ENCODE data around the gene GPR27. TPM values are rescaled to one million over a fixed set of nuclear protein-coding genes. Genes with fewer than 3 reads are reported as not detected.

Gene GPR27
- total and polyA plus RNA-seq, 2 experiments from 2014 or later, result 7.8 to 11.8 TPM

GRCh38 chr3:71742621-71743020, 11.0 kb upstream of the GPR27 start:
- Histone ChIP-seq H3K4me2 (no peak overlapping the region), H4K20me1 (replicated peaks; ENCODE audit: insufficient read depth) (no peaks in the 10 kb centered on the region), H2AFZ (no peak overlapping the region), H3K79me2 (replicated peaks; ENCODE audit: insufficient read depth) (no peaks in the 10 kb centered on the region), H3K27ac (ENCODE audit: low read depth) (no peak overlapping the region), H3K36me3 (ENCODE audit: insufficient read depth) (no peaks in the 10 kb centered on the region; the same call in 1 of the 2 replicates), H3K4me1 (ENCODE audit: insufficient read depth) (peaks cover 9% of the 10 kb centered on the region; the same call in 1 of the 2 replicates), H3K27me3 (ENCODE audit: insufficient read depth) (no peaks in the 10 kb centered on the region), H3F3A (replicated peaks; ENCODE audit: low read depth) (no peaks in the 10 kb centered on the region), H3K4me3 (no peak overlapping the region), H3K9me2 (ENCODE audit: insufficient read depth) (no peaks in the 10 kb centered on the region)
- TF ChIP-seq EZH2phosphoT487 (IDR thresholded peaks at IDR 0.05; ENCODE audit: unreplicated experiment) (no peak), EZH2 (IDR thresholded peaks at IDR 0.05; ENCODE audit: low read depth, unreplicated experiment) (no peak), STAT1 (IDR thresholded peaks at IDR 0.05; ENCODE audit: unreplicated experiment) (no peak), CREB1 (CRISPR knock-in tag; IDR thresholded peaks at IDR 0.05; ENCODE audit: low read depth) (no peak), JUNB (IDR thresholded peaks at IDR 0.05; ENCODE audit: unreplicated experiment) (no peak), NANOG (IDR thresholded peaks at IDR 0.05; ENCODE audit: borderline replicate concordance) (no peak), ZNF114 (CRISPR knock-in tag; IDR thresholded peaks at IDR 0.05) (no peak), ETS1 (IDR thresholded peaks at IDR 0.05) (no peak), POLR2AphosphoS5 (IDR thresholded peaks at IDR 0.05; ENCODE audit: low read depth) (no peak)
- TF ChIP-seq, protein P1, sequence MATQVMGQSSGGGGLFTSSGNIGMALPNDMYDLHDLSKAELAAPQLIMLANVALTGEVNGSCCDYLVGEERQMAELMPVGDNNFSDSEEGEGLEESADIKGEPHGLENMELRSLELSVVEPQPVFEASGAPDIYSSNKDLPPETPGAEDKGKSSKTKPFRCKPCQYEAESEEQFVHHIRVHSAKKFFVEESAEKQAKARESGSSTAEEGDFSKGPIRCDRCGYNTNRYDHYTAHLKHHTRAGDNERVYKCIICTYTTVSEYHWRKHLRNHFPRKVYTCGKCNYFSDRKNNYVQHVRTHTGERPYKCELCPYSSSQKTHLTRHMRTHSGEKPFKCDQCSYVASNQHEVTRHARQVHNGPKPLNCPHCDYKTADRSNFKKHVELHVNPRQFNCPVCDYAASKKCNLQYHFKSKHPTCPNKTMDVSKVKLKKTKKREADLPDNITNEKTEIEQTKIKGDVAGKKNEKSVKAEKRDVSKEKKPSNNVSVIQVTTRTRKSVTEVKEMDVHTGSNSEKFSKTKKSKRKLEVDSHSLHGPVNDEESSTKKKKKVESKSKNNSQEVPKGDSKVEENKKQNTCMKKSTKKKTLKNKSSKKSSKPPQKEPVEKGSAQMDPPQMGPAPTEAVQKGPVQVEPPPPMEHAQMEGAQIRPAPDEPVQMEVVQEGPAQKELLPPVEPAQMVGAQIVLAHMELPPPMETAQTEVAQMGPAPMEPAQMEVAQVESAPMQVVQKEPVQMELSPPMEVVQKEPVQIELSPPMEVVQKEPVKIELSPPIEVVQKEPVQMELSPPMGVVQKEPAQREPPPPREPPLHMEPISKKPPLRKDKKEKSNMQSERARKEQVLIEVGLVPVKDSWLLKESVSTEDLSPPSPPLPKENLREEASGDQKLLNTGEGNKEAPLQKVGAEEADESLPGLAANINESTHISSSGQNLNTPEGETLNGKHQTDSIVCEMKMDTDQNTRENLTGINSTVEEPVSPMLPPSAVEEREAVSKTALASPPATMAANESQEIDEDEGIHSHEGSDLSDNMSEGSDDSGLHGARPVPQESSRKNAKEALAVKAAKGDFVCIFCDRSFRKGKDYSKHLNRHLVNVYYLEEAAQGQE (IDR thresholded peaks at IDR 0.05; ENCODE audit: unreplicated experiment), result no peak
- TF ChIP-seq, protein P2, sequence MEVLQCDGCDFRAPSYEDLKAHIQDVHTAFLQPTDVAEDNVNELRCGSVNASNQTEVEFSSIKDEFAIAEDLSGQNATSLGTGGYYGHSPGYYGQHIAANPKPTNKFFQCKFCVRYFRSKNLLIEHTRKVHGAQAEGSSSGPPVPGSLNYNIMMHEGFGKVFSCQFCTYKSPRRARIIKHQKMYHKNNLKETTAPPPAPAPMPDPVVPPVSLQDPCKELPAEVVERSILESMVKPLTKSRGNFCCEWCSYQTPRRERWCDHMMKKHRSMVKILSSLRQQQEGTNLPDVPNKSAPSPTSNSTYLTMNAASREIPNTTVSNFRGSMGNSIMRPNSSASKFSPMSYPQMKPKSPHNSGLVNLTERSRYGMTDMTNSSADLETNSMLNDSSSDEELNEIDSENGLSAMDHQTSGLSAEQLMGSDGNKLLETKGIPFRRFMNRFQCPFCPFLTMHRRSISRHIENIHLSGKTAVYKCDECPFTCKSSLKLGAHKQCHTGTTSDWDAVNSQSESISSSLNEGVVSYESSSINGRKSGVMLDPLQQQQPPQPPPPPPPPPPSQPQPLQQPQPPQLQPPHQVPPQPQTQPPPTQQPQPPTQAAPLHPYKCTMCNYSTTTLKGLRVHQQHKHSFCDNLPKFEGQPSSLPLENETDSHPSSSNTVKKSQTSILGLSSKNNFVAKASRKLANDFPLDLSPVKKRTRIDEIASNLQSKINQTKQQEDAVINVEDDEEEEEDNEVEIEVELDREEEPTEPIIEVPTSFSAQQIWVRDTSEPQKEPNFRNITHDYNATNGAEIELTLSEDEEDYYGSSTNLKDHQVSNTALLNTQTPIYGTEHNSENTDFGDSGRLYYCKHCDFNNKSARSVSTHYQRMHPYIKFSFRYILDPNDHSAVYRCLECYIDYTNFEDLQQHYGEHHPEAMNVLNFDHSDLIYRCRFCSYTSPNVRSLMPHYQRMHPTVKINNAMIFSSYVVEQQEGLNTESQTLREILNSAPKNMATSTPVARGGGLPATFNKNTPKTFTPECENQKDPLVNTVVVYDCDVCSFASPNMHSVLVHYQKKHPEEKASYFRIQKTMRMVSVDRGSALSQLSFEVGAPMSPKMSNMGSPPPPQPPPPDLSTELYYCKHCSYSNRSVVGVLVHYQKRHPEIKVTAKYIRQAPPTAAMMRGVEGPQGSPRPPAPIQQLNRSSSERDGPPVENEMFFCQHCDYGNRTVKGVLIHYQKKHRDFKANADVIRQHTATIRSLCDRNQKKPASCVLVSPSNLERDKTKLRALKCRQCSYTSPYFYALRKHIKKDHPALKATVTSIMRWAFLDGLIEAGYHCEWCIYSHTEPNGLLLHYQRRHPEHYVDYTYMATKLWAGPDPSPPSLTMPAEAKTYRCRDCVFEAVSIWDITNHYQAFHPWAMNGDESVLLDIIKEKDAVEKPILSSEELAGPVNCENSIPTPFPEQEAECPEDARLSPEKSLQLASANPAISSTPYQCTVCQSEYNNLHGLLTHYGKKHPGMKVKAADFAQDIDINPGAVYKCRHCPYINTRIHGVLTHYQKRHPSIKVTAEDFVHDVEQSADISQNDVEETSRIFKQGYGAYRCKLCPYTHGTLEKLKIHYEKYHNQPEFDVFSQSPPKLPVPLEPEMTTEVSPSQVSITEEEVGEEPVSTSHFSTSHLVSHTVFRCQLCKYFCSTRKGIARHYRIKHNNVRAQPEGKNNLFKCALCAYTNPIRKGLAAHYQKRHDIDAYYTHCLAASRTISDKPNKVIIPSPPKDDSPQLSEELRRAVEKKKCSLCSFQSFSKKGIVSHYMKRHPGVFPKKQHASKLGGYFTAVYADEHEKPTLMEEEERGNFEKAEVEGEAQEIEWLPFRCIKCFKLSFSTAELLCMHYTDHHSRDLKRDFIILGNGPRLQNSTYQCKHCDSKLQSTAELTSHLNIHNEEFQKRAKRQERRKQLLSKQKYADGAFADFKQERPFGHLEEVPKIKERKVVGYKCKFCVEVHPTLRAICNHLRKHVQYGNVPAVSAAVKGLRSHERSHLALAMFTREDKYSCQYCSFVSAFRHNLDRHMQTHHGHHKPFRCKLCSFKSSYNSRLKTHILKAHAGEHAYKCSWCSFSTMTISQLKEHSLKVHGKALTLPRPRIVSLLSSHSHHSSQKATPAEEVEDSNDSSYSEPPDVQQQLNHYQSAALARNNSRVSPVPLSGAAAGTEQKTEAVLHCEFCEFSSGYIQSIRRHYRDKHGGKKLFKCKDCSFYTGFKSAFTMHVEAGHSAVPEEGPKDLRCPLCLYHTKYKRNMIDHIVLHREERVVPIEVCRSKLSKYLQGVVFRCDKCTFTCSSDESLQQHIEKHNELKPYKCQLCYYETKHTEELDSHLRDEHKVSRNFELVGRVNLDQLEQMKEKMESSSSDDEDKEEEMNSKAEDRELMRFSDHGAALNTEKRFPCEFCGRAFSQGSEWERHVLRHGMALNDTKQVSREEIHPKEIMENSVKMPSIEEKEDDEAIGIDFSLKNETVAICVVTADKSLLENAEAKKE (CRISPR knock-in tag; IDR thresholded peaks at IDR 0.05), result no peak
- H3K4me1 Mint-ChIP-seq, result peaks cover 2% of the 10 kb centered on the region; the same call in 1 of the 3 replicates
- ATAC-seq (no peak), DNase-seq (ENCODE audit: low spot score) (no peak)
- peaks cover 15% of the 10 kb centered on the region; the same call in 2 of the 3 replicates for H3K36me3 Mint-ChIP-seq (ENCODE audit: low read depth)
- H3K9me3 Mint-ChIP-seq, result peaks cover 29% of the 10 kb centered on the region
- H3K27ac Mint-ChIP-seq, result no peak overlapping the region
- H3K27me3 Mint-ChIP-seq (ENCODE audit: insufficient read depth, low read depth, poor library complexity), result no peaks in the 10 kb centered on the region
- H3K4me3 Mint-ChIP-seq, result no peak overlapping the region
